GM11168 (cell line): ENCODE data around the gene CHD8.
"Not testable (repeated sequence)": the region's sequence is repeated elsewhere in the genome, so short reads cannot be mapped to it uniquely, and the experiment has no call there.

Experiments
- in situ Hi-C: fragments of 300-500 bp; cut with MboI; formaldehyde crosslinking; loops from one replicate; pipeline ENCODE4 v1.12.0; 2022; ENCODE audit warnings: low sequenced_read_pairs; ENCODE audit not compliant: unreplicated experiment

The CHD8 gene

GRCh38 chr14:21379338-21379737, 76.6 kb downstream of the CHD8 start:
- in situ Hi-C loops: no loop called here

GRCh38 chr14:21373980-21374379, 81.9 kb downstream of the CHD8 start:
- in situ Hi-C loops: no loop called here

- in situ Hi-C loops: not testable (repeated sequence)
These were observed 83.1 kb downstream of the CHD8 start for GRCh38 chr14:21372814-21373213.

DNA sequence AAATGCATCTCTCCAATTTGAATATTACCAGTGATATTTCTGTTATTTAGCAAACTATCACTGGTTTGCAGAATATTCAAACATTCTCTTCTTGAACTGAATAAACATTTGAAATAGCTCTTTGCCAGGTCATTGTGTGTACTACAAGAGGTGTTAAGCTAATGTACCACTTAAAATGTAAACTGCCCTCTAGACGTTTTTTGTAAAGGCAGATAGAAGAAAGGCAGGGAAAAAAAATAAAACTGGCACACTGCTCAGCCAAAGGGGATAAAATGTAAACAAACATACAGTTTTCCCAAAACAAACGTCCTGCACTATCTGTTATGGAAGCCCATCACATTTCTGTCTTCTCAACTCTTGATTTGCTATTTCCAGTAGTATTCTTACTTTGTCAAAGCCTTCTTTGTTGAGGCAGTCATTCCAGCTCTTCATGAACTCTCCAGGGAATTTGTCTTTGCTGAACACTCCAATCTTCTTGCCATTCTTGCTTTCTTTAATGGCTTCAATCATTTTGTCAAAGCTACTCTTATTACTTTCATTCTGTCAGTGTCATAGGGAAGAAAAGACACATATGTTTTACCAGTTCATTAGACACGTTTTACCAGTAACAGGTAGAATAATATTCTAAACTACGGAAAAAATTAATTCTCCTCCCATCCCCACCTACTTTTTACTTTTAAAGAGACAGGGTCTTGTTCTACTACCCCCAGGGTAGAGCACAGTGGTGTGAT, 85.8 kb downstream of the CHD8 start:
- in situ Hi-C loops: no loop called here

DNA sequence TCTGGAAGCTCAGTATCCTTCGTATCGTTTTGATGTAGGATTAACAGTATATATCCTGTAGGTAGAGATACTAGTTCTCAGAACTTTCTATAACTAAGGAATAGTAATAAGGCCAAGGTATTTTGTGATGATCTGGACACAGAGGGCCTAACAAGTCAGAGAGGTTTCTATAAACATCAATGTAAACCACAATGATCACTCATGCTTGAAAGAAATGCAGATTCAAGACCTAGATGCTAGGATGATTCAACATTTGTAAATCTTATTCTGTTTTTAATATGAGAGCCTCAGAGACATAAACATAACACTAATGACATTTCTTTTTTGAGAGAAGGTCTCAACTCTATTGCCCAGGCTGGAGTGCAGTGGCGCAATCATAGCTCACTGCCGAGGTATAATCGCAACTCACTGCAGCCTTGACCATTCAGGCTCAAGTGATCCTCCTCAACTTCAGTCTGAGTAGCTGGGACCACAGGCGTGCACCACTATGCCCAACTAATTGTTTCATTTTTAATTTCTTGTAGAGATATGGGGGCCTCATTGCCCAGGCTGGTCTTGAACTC, 88.3 kb downstream of the CHD8 start:
- in situ Hi-C loops: no loop called here

- in situ Hi-C loops: no loop called here
These were observed 99.4 kb downstream of the CHD8 start for GRCh38 chr14:21356511-21356910.

GRCh38 chr14:21352587-21352986, 103.3 kb downstream of the CHD8 start:
- in situ Hi-C loops: no loop called here

DNA sequence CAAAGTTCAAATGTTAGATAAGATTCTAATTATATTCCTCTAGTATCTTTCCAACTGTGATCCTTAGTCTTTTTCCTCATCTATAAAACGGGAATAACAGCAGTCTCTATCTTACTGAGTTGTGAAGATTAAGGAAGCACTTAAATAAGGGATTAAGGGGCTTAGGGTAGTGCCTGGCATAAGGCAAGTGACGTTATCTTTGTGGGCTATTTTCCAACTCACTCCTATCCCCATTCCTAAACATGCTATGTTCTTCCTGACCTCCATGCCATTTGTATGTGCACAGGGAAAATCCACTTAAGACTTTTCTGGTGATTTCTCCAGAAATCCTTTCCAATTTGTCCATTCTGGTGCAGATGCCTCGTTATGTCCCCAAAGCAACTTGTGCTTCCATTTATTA, 105.4 kb downstream of the CHD8 start:
- in situ Hi-C loops: no loop called here

DNA sequence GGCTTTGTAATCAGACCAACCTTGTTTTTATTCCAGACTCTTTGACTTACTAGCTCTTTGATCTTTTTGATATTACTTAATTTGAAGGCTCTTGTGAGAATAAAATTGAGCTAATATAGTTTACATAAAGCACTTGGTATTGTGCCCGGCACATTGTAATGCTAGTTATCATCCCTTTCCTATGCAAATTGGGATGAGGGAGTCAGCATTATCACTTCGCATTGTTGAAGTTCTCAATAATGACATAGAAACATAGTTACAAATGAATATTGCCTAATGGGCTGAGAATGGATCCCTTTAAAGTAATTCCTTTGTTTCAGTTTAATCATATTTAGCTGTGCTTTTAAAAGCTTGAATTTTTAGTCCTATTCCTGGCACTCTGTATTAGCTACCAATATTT, 108.7 kb downstream of the CHD8 start:
- in situ Hi-C loops: no loop called here

DNA sequence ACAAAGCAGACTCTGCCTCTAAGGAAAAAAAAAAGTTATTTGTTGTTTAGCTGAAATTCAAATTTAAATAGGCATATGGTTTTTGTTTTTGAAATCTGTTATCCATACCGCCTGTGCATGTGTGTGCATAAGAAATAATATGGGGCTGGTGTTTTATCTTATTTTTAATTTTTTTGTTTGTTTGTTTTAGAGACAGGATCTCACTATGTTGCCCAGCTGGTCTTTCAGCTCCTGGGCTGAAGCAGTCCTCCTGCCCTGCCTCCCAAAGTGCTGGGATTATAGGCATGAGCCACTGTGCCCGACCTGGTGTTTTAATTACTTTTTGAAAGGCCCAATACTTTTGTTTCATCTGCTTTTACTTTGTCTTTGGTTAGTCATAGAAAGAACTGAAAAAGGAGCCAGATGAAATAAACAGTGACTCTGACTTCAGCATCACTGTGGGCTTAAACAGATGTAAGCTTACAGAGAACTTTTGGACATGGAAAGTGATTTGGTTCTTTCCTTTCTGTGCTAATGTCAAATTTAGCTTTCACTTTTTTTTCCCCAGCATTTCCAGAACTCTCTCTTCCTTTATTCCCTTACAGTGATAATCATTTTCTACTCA, 109.3 kb downstream of the CHD8 start:
- in situ Hi-C loops: no loop called here

DNA sequence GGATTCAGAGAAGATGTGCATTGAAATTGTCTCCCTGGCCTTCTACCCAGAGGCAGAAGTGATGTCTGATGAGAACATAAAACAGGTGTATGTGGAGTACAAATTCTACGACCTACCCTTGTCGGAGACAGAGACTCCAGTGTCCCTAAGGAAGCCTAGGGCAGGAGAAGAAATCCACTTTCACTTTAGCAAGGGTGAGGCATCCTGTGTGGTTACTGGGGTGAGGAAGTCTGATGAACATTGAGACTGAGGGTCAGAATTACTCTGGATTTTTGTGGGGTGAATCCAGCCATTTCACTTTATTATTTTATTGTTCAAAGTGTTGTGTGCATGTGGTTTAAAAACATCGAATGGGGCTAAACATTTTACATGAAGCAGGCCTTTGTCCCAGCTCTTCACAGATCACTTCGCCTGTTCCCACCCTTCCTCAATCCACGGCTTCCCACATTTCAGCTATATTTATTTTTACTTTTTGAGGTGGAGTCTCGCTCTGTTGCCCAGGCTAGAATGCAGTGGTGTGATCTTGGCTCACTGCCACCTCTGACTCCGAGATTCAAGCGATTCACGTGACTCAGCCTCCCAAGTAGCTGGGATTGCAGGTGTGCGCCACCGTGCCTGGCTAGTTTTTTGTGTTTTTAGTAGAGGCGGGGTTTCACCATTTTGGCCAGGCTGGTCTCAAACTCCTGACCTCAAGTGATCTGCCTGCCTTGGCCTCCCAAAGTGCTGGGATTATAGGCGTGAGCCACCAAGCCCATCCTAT, 112.7 kb downstream of the CHD8 start:
- in situ Hi-C loops: no loop called here
